Activated naive CD8-positive, alpha-beta T cell treated with anti-CD3 and anti-CD28 coated beads, Interleukin-2, amount 50 U/mL, for 16 hours (primary cell): ENCODE measurements around the gene SLIT3.
"Not testable (repeated sequence)": the region's sequence is repeated elsewhere in the genome, so short reads cannot be mapped to it uniquely, and the experiment has no call there.

Source experiments
- DNase-seq: peaks from one replicate; pipeline ENCODE4 v3.0.0-alpha.2; 2020; ENCODE audit warnings: low read depth, low spot score

SLIT3 gene

DNA sequence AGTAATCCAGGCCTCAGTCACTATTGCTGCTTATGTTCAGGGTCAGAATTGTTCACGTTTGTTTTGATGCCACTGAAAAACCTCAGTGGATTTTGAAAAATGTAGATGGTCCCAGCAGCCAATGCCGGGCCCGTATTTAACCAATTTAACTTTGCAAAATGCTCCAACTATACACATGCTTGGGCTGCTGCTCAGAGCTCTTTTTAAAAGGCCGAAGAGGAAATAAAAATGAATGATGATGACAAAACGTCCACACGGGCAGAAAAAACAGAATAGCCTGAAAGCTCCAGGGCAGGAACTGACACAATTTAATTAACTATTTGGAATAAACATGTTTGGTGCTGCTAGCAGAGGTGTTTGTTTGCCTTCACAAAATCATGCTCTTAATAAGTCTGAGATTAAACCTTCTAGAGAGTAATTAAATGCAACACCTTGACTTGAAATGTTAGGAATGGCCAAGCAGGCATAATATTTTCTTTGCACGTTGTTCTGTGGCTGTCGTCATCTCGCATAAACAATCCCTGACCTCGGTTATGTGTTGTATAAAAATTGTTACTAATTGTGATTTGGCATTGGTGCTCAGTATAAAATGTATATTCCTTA, 152.7 kb downstream of the SLIT3 start:
- DNase-seq, result no peak

DNA sequence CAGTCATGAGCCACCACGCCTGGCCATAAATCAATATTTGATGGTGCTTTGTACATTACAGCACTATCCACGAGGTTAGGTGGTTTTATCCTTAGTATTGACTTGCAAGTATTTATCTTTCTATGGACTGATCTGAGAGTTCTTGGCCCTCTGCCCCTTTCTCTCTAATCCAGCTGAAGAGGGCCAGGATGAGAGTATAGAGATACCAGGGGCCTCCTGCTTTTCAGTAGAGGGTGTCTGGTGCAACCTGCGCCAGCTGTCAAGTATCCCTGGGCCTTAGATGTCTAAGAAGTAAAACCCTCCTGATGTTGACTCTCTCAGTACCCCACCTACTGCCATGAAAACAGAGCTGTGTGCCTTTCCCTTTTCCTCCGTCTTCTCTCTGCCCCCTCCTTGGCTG, 153.4 kb downstream of the SLIT3 start:
- no peak for DNase-seq

DNA sequence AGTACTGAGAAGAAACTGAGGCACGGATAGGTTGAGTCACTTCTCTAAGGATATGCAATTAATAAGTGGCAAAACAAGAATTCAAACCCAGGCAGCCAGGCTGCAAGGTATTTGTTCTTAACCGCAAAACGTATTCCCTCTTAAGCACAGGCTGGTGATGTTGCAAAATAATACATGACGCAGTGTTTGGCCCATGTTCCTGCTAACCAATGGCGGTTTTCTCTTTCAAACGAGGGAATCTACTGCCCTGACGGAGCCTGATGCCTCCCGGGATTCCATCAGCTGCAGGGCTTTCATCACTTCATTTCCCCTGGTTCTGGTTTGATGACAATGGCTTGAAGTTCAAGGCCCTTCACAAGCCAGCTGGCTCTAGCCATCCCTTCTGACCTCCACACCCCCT, 154.8 kb downstream of the SLIT3 start:
- no peak for DNase-seq

DNA sequence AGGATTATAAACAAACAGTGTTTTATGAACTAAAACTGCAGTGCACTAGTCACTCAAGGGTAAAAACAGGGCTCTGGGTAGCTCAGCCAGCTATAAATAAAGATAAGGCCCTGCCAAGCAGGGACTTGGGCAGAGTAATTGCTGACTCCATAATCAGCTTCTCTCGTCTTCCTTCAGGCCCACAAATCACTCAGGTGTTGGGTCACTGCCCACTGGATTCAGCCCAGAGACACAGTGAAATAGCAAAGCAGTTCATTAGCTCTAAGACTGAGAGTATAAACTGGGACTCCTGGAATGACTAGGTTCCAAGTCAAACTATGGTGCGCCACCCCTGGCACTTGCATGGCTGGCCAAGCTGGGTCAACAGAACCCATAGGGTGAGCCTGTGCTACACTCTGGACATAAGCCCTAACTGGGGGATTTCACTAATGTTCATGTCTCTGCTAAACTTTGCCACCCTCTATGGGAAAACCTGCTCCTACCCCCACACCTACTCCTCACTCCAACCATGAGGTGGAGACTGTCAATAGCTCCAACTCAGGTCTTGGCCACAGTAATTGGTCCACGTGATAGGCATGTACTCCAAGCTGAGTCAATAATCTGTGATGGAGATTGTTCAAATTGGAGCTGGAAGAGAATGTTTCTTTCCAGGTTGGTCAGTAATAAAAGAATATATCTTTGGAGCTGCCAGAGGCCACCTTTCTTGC, 158.5 kb downstream of the SLIT3 start:
- no peak for DNase-seq

DNA sequence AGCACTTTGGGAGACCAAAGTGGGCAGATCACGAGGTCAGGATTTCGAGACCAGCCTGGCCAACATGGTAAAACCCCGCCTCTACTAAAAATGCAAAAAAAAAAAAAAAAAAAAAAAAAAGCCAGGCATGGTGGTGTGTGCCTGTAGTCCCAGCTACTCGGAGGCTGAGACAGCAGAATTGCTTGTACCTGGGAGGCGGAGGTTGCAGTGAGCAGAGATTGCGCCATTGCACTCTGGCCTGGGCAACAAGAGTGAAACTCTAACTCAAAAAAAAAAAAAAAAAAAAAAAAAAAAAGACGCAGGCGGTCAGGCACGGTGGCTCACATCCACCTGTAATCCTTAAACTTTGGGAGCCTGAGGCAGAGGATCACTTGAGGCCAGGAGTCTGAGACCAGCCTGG, 160.7 kb downstream of the SLIT3 start:
- not testable (repeated sequence) for DNase-seq

DNA sequence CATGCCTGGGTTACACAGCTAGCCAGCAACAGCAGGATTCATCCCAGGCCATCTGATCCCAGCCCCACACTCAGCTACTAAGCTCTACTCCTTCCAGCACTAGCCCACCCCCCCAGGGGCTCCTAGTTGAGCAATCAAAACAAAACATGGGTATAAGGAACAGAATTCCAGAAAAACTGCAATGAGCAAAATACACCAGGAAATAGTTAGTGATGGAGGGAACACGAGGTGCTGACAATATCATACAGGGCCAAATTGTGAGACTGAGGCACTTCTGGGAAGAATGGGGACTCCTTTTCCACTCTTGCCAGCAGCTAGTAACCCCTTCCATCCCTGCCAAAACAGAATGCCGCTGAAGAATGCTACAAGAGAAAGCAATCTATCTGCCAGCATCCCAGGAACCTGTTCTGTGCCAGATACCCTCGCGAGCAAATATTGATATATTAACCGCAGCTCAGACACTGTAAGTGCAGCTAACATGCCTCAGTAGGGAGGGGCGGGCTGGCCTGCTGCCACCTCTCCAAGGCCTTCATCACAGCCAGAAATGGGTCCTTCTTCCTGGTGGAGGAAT, 161.4 kb downstream of the SLIT3 start:
- no peak for DNase-seq

DNA sequence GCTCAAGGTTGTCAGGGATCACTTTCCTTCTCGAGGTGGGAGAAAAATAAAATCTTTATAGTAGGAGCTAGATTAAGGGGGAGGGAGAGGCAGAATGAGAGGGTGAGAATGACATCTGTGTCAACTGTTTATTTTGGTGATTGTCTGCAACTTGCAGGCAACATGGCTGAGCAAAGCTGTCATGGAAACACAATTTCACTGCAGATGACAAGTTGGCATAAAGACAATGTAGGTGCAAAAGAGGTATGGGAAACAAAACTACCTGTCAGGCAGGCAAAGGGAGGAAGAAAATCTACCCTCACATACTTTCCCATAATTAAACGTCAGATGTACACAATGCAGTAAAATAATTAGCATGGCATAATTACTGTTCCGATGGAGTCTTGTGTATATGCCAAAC, 167.4 kb downstream of the SLIT3 start:
- DNase-seq, result no peak

DNA sequence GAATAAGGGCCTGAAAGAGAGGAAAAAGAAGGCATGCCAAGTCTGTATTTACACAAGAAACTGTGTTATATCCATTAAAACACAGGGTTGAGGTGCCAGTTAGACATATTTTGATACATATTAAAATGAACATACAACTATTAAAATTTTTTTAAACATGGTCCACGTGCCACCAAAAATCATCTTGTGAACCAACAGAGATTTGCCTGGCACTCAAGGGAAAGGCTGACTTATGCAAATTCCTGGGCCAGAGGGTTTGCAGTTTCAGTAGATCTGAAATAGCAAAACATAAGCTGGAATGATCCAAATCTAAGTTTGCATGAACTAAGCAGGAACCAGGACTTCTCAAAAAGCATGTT, 168.7 kb downstream of the SLIT3 start:
- no peak for DNase-seq

DNA sequence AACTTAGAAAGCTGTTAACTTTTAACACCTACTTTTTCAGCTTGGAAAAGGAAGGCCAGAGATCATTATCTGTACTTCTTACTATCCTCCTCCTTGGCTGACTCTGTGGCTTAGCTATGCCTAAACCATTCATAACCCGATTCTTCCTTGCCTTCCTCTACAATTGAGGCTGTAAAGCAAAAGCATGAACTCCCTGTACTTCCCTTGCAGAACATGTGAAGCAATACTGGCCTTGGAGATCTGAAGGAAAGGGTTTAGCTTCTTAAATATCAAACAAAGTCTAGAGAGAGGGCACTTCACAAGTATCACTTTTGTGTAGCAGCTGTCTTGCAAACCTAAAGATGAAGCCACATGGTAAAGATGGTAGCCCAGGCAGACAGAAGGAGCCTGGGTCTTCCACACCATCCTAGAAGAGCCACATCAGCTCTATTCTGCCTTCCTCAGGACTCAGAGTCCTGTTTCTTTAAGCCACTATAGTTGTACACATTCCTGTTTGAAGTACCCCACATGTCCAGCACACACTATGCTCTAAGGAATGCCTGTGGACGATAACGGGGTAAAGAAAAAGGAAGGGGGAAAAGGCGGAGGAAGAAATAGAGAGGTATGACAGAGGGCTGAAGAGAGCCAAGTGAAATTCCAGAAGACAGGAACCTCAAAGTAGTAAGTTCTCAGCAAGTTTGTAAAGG, 169.2 kb downstream of the SLIT3 start:
- DNase-seq, result no peak

DNA sequence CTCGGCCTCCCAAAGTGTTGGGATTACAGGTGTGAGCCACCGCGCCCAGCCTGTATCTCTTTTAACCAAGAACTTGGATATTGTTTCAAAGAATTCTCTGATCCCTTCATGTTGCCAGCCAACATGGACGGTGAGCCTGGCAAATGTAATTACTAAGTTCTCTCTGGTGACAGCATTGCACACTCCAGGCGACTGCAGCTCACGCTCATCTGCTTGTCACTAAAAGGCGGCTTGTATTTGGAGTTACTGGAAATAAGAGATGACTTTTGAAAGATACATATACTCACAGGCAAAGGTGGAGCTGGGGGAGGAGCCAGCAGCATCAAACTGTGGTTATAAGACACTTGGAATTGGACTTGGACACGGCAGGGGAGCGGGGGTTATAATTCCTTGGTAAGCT, 172.3 kb downstream of the SLIT3 start:
- no peak for DNase-seq

DNA sequence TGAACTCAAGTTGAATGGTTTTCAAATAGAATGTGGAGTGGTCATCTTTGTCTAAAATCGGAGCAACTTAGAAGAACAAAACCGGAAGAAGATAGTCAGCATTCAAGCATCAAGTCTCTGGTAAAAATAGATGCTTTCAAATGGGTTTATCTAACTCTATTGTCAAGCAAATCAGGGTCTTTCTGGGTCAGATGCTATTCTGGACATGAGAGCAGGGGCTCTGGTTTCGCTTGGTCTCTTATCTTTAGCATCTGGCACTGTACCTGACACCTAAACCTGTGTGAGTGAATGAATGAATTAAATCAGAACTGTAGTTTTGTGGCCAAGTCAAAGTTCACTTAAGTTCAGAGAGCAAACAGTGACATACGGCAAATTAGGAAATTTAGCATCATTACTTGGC, 173.5 kb downstream of the SLIT3 start:
- no peak for DNase-seq

DNA sequence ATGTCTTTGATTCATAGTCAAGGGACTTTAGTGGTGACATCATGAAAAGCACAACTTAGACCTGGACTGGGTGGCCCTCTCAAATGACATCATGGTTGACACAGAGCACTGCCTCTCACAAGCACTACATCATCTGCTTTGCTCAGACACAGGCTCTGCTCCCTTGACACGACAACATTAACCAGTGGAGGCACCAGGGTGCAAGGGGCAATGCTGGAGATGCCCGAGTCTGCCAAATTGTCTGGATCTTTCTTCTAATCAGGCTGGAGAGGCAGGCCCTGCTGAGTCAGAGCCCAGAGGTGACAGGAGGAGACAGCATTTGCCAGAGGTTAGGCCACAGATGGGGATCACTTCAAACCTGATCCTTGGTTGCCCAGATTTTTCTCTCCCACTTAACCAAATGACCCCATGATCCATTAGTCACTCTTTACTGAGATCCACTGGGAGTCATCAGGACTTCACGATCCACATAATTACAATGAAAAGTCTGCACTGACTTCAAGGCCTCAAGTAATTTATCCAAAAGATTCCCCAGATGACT, 174.4 kb downstream of the SLIT3 start:
- no peak for DNase-seq

DNA sequence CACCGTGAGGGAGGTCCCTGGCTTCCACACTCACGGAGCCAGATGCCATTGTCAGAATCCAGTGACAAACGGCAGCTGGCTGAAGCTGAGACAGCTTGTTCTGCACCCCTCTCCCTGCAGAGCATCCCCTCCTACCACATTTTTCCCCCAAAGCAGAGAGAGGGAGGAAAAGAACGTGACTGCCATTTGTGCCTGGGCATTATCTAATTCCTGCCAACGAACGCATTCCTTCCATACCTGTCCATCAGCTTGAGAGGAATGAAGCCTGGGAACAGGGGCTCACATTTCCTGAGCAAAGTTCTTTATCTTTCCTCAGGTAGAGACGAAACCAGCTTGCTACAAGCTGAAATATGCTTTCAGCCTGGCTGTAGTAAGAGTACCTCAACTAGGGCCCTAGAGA, 175.4 kb downstream of the SLIT3 start:
- DNase-seq, result no peak

DNA sequence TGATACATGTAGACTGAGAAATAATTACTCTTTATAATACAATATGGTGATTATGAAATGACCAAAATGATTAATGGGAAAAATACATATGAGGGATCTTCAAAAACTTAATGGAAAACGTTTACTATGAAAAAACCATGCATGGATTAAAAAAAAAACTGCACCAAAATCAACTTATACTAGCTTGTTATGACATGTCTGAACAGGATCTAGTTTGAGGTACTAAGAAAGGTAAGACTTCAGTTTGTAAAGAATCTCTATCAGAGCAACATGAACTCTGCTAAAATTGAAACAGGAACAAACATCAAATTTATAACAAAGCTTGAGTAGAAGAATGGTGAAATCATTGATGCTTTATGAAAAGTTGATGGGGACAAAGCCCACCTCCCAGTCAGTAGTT, 178.0 kb downstream of the SLIT3 start:
- no peak for DNase-seq

DNA sequence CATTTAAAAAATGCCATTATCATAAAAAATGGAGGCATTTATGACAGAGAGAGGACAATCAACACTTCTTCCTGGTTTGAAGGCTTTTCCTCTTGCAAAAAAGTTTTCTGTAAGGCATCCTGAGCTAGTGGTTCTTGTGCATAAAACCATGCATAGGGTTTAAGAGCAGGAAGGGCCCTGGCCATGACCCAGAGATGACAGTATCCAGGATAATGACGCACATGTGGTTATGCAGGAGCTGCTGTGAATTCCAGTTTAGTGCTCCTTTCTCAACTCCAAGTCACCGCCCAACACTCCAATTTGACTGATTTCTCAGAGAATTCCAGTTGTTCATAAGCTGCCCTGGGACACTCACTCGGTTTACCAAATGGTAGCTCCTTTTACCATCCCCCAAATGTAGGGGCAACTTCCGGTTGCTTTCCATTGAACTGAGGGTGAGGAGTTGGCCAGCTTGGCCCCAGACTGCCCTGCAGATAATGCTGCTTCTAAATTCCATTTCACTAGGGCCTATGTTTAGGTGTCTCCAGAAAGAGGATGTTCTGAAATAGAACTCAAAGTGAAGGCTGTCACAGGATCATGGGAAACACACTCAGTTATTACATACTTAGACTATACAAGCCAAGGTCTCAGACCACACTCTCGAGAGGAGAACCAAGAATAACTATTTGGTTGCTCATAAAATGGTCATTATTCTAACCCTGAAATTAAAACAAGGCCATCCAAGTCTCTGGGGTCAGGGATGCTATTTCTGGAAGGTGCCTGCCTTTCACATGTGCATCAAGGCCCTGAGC, 179.1 kb downstream of the SLIT3 start:
- DNase-seq, result no peak

DNA sequence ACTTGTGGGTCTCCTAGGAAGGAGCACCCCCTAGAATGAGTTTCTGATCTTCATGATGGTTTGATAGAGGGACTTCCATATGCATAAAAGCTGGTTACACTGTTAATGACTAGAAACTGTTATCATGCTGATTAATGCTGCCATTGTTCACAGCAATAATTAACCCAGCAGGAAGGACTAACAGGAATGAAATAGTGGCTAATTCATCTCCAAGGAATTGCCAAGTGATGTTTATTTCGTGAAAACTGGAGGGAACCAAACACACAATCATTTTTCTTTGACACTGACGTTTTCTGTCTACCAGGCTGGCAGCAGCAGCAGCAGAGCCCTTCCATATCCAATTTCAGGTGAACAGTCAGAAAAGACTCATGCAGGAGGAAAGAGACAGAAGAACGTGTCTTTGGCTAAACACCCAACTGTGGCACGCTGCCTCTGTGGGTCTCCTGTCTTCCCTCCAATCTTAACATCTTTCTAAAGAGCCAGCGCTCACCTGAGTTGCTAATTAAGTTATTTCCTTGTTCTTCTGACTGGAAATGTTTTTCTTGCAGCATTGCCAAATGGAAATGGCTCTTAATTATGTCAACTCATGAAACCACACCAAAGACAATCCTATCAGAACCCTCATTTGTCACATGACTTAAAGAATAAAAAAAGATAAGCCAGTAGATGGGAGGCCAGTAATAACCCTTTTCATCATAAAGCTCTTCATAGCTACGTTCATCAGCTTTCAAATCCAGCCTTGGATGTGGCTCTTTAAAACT, 181.5 kb downstream of the SLIT3 start:
- DNase-seq, result no peak

DNA sequence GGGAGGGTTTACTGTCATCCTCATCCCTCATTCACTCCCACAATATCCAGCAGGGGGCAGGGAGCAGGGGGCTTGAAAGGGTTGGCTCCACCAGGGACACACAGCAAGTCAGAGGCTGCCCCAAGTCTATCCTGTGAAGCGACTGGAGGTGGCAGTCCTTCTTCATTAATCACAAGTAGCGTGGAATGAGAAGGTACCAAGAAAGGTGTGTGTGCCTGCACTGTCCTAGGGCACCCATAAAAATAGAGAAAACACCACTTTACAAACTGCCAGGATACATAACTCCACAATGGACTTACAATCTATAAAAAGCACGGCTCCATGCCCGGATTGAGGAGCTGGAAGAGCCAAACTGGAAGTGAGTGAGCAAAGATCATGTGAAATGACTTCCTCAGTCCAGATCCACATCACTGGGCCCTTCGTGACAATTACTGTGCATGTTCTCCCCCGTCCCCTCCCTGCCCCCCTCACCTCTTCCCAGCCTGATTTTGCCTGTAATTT, 183.9 kb downstream of the SLIT3 start:
- DNase-seq, result no peak

DNA sequence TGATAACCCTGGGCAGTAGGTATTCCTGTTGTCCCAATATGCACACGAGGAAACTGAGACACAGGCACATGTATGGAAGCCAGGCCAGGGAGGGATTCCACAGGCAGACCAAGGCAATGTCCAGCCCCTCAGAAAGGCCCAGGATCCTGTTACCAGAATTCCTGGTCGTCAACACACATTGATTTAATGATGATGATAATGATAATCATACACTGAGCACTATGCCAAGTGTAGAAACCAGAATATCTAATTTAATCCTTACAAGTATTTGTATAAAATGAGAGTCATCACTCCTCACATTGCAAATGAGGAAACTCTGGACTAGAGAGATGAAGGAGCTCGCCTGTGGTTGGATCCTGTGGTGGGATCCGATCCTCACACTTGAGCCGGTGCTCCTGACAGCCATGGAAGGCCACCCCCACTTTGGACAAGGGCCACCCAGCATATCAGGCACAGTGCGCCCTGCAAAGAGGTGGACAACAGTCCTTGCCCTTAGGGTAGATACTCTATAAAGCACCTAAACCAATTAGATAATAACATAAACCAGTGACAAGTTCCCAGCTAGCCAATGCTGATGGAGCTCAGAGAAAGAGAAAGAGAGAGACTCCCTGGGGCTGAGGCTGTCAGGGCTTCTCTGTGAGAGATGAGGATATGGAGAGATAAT, 185.3 kb downstream of the SLIT3 start:
- no peak for DNase-seq

DNA sequence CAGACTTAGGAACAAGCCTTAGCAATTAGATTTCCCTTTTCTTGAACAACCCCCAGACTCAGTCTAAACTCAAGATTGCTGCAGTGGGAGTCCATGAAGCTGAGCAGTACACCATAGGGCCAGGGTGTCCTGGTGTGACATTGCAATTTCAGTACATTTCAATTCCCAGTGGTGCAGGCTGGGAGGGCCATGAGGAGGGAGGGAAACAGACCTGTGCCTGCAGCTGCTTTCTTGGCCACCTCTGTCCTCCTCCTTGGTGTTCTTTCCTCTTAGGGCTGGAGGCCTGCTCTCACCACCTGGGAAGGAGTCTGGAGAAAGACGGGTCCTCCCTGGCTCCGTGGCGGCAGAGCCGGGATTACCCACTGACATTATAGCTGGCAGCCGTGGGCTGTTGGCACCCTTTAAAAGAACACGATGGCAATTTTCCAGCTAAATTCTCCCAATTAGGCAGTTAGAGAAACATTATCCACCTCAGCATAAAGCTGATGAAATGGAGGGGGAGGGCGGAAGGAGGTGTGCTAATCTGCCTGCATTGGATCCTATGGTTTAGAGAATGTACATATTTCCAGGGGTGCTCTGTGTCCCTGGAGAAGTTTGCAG, 186.4 kb downstream of the SLIT3 start:
- DNase-seq, result no peak

DNA sequence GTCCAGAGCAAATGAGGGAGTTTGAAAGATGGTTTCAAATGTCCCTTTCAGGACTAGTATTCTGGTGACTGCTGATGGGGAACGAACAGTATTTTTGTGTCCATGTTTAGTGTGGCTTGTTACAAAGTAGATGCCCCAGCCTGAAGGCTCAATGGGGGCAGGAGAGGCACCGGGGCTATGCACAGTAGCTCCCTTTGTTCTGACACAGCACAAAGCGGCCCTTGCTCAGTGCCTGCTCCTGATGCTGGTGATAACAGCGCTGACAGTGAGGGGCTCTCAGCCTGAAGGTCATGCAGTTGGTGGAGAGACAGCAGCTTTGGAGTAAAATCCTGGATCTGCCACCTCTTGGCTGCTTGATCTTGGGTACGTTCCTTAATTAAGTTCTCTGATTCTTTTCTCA, 188.9 kb downstream of the SLIT3 start:
- no peak for DNase-seq
